Endometrium (tissue), 2 donors: ENCODE data around the gene LIMS2.

Experiments
- FAIRE-seq: peaks from 2 replicates; lab custom pipeline; 2012; peaks lifted over from hg19 to GRCh38; lab: Jason Lieb, UNC
- donor health status: control.
- donor health status: control.

The LIMS2 gene

GRCh38 chr2:127645395-127646291, 29.7 kb downstream of the LIMS2 start, which contains the start of gene GPR17:
Gene GPR17, plus strand, starts transcription at chr2:127646153. Its CDS starts 4,583 bp downstream, at chr2:127650736.
- no peak for FAIRE-seq

GRCh38 chr2:127645026-127645394, 30.3 kb downstream of the LIMS2 start:
- no peak for FAIRE-seq

GRCh38 chr2:127644066-127645025, 31.0 kb downstream of the LIMS2 start:
- no peak for FAIRE-seq

GRCh38 chr2:127643439-127644065, 31.8 kb downstream of the LIMS2 start:
- FAIRE-seq: no peak

- no peak for FAIRE-seq
Observed at GRCh38 chr2:127642706-127643438, 32.5 kb downstream of the LIMS2 start.

- FAIRE-seq: no peak
Observed at GRCh38 chr2:127641846-127642507, 33.4 kb downstream of the LIMS2 start.

- FAIRE-seq: no peak
Observed at GRCh38 chr2:127641133-127641532, 34.2 kb downstream of the LIMS2 start.

- no peak for FAIRE-seq
Observed at GRCh38 chr2:127640082-127641072, 35.0 kb downstream of the LIMS2 start.

- no peak for FAIRE-seq
Observed at GRCh38 chr2:127639111-127639474, 36.2 kb downstream of the LIMS2 start.

GRCh38 chr2:127638361-127639110, 36.8 kb downstream of the LIMS2 start:
- FAIRE-seq: no peak

- no peak for FAIRE-seq
Observed at GRCh38 chr2:127637725-127638252, 37.5 kb downstream of the LIMS2 start.

- FAIRE-seq: no peak
Observed at GRCh38 chr2:127637236-127637630, 38.1 kb downstream of the LIMS2 start.

- FAIRE-seq: no peak
Observed at GRCh38 chr2:127636248-127637235, 38.8 kb downstream of the LIMS2 start.

GRCh38 chr2:127635380-127636237, 39.7 kb downstream of the LIMS2 start:
- FAIRE-seq: no peak

- no peak for FAIRE-seq
Observed at GRCh38 chr2:127634626-127635379, 40.5 kb downstream of the LIMS2 start.
